Measurements from ENCODE around the gene CAMK4.

DNA sequence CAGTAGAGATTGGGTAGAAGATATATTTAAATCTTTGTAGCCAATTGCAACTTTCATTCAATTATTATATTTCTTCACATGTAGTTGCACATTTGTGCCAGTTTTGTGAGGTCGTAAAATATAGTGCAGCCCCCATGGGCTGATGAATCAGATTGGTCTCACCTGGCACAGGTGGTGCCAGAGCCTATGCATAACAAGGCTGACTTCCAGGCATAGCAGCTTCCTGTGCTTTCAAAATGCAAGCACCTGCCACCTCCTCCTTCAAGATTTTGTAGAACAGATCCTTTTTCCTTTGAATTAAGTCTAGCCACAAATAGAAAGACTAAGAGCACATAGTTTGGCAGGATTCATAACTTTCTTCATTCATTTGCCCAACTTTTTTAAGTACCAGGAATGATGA lies 201.0 kb downstream of the CAMK4 start:
- TF ChIP-seq, protein P1, sequence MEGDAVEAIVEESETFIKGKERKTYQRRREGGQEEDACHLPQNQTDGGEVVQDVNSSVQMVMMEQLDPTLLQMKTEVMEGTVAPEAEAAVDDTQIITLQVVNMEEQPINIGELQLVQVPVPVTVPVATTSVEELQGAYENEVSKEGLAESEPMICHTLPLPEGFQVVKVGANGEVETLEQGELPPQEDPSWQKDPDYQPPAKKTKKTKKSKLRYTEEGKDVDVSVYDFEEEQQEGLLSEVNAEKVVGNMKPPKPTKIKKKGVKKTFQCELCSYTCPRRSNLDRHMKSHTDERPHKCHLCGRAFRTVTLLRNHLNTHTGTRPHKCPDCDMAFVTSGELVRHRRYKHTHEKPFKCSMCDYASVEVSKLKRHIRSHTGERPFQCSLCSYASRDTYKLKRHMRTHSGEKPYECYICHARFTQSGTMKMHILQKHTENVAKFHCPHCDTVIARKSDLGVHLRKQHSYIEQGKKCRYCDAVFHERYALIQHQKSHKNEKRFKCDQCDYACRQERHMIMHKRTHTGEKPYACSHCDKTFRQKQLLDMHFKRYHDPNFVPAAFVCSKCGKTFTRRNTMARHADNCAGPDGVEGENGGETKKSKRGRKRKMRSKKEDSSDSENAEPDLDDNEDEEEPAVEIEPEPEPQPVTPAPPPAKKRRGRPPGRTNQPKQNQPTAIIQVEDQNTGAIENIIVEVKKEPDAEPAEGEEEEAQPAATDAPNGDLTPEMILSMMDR (conservative IDR thresholded peaks at IDR 0.05) = no peak
- TF ChIP-seq EZH2 (IDR thresholded peaks at IDR 0.05; ENCODE audit: low read depth) = no peak

Data from PC-9 (cell line).